Measurements from ENCODE around the gene CABLES1. TPM values are rescaled to one million over a fixed set of nuclear protein-coding genes. Genes with fewer than 3 reads are reported as not detected.

The CABLES1 gene
- total and polyA plus RNA-seq, 2 of the 4 experiments (the other 2 are of a cell fraction) = 4.7 to 5.7 TPM

DNA sequence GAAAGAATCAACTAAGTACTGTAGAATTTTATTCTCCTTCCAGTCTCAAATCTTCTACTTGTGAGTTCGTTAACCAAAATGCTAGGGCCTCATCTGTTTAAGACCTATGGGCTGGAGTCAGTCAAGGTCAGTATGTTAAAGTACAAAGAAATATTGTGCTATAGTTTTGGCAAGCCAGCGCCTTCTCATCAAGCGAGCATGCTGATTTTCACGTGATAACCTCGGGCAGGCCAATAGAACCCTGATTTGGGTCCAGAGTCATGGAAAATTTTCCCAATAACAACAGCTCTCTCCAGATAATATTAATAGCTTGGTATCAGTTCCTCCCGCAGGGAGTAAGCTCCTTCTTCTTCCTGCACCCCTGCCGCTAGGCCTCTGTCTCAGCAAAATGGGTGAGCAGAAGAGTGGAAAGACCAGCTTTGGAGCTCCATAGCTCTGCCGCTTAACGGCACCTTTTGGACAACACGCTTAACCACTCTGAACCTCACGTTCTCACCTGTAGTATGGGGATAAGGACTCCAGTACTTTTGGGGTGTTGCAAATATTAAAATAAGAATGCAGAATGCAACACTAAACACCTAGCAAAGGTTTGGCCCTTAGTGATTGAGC lies 11.7 kb downstream of the CABLES1 start:
- peaks cover 18% of the 10 kb centered on the region for H3K4me1 ChIP-seq (ENCODE audit: control insufficient read depth, insufficient read depth, low read length)
- no peak overlapping the region for H3K23ac ChIP-seq (ENCODE audit: low read depth, low read length)
- intact Hi-C loops (cut with micrococcal nuclease) (no loop called here), in situ Hi-C loops (cut with MboI; ENCODE audit: low sequenced_read_pairs) (no loop called here), dilution Hi-C loops (cut with HindIII; ENCODE audit: low sequenced_read_pairs, unreplicated experiment) (no loop called here)
- H2BK5ac ChIP-seq (ENCODE audit: low read depth, low read length, poor library complexity, severe bottlenecking) = no peak overlapping the region
- no peak overlapping the region for H3K9ac ChIP-seq (ENCODE audit: low read depth, low read length)
- no peak overlapping the region for H3K18ac ChIP-seq (ENCODE audit: low read depth, low read length)
- no peak for DNase-seq
- no peak overlapping the region for H2AK5ac ChIP-seq (ENCODE audit: low read depth, low read length)
- peaks cover 17 to 84% of the 10 kb centered on the region in 2 experiments; a peak in 3 of 4 replicates for H3K79me1 ChIP-seq (ENCODE audit: low read depth in 1 of 2, low read length in 2 of 2)
- no peak overlapping the region for H2BK15ac ChIP-seq (ENCODE audit: low read depth, low read length)
- H4K8ac ChIP-seq (ENCODE audit: low read depth in 2 of 2, low read length in 2 of 2) = no peak overlapping the region
- no peak overlapping the region for H4K5ac ChIP-seq (ENCODE audit: low read depth, low read length)
- peaks cover 65% of the 10 kb centered on the region for H4K20me1 ChIP-seq (ENCODE audit: insufficient read depth, low read length)
- no peaks in the 10 kb centered on the region for H3K9me3 ChIP-seq (ENCODE audit: control insufficient read depth, insufficient read depth, low read length)
- POLR2A ChIA-PET (ENCODE audit: unreplicated experiment) = interaction anchor here (0.7 kb wide), 1 partner anchor 219 kb away, joined by 3 read pairs; no protein-coding TSS in a partner anchor
- no peak for ATAC-seq (ENCODE audit: low read depth)
- H4K91ac ChIP-seq (ENCODE audit: insufficient read depth, low read depth, low read length) = no peak overlapping the region
- no TSS peak for BruUV-seq (replicated peaks)
- H2AK9ac ChIP-seq (replicated peaks; ENCODE audit: low read depth, low read length, poor library complexity) = no peak overlapping the region
- TF ChIP-seq, protein P1, sequence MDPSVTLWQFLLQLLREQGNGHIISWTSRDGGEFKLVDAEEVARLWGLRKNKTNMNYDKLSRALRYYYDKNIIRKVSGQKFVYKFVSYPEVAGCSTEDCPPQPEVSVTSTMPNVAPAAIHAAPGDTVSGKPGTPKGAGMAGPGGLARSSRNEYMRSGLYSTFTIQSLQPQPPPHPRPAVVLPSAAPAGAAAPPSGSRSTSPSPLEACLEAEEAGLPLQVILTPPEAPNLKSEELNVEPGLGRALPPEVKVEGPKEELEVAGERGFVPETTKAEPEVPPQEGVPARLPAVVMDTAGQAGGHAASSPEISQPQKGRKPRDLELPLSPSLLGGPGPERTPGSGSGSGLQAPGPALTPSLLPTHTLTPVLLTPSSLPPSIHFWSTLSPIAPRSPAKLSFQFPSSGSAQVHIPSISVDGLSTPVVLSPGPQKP (IDR thresholded peaks at IDR 0.05; ENCODE audit: borderline replicate concordance, low read depth, low read length) = no peak
- TF ChIP-seq SMC3 (IDR thresholded peaks at IDR 0.05; ENCODE audit: low read depth, low read length) = no peak
- TF ChIP-seq MAZ (IDR thresholded peaks at IDR 0.05; ENCODE audit: borderline replicate concordance, low read depth, low read length) = no peak
- TF ChIP-seq RFX5 (IDR thresholded peaks at IDR 0.05; ENCODE audit: low read depth, low read length) = no peak
- TF ChIP-seq RAD21 (IDR thresholded peaks at IDR 0.05; ENCODE audit: low read length) = no peak
- no peak for TF ChIP-seq BHLHE40 (IDR thresholded peaks at IDR 0.05; ENCODE audit: low read depth, low read length)
- TF ChIP-seq, protein P2, sequence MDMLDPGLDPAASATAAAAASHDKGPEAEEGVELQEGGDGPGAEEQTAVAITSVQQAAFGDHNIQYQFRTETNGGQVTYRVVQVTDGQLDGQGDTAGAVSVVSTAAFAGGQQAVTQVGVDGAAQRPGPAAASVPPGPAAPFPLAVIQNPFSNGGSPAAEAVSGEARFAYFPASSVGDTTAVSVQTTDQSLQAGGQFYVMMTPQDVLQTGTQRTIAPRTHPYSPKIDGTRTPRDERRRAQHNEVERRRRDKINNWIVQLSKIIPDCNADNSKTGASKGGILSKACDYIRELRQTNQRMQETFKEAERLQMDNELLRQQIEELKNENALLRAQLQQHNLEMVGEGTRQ (IDR thresholded peaks at IDR 0.05; ENCODE audit: low read depth, low read length) = no peak
- no peak for TF ChIP-seq CHD1 (IDR thresholded peaks at IDR 0.05; ENCODE audit: low read depth, low read length)
- TF ChIP-seq CEBPB (IDR thresholded peaks at IDR 0.05; ENCODE audit: low read depth, low read length) = no peak
- TF ChIP-seq MXI1 (IDR thresholded peaks at IDR 0.05; ENCODE audit: borderline replicate concordance, low read depth, low read length) = no peak
- TF ChIP-seq RCOR1 (IDR thresholded peaks at IDR 0.05; ENCODE audit: insufficient replicate concordance, low read length) = no peak
- TF ChIP-seq NFE2L2 (IDR thresholded peaks at IDR 0.05; ENCODE audit: low read depth, low read length) = no peak
- no peak for TF ChIP-seq MAFK (IDR thresholded peaks at IDR 0.05; ENCODE audit: low read depth, low read length)
- TF ChIP-seq FOS (IDR thresholded peaks at IDR 0.05; ENCODE audit: low read depth, low read length) = no peak
- no peak for TF ChIP-seq POLR2A (IDR thresholded peaks at IDR 0.05; ENCODE audit: low read depth, low read length)
- H3K4ac ChIP-seq (ENCODE audit: low read depth, low read length) = no peak overlapping the region
- no peak overlapping the region for H2AFZ ChIP-seq (replicated peaks; ENCODE audit: low read length, poor library complexity)
- H3K4me2 ChIP-seq (ENCODE audit: low read depth, low read length) = no peak overlapping the region
- peaks cover 37% of the 10 kb centered on the region for H3K9me1 ChIP-seq (ENCODE audit: insufficient read depth, low read length)
- H3K56ac ChIP-seq (ENCODE audit: extremely low read depth, insufficient read depth, low read length) = no peak overlapping the region
- no peak overlapping the region for H2BK20ac ChIP-seq (ENCODE audit: low read depth, low read length)
- no peaks in the 10 kb centered on the region for H3K27me3 ChIP-seq (ENCODE audit: control insufficient read depth, insufficient read depth, low read length)
- H2BK120ac ChIP-seq (ENCODE audit: low read depth, low read length) = no peak overlapping the region
- H3K27ac ChIP-seq (ENCODE audit: insufficient read depth, low read length) = no peak overlapping the region
- H3K36me3 ChIP-seq (ENCODE audit: control insufficient read depth, insufficient read depth, low read length) = peaks cover 16% of the 10 kb centered on the region
- no peak overlapping the region for H3K4me3 ChIP-seq (ENCODE audit: insufficient read depth, low read depth, low read length)
- H3K14ac ChIP-seq (replicated peaks; ENCODE audit: low read depth, low read length) = no peak overlapping the region
- WGBS, 2 experiments (ENCODE audit: extremely low coverage in 2 of 2, insufficient read length in 1 of 2) = 56% methylated on average over 3 of the region's 11 CpGs; no CpG with 5 or more reads in 1 of the 2 experiments
- CTCF ChIA-PET = no interaction called here
